Pancreas (tissue), 10 donors: ENCODE data around the gene MYO18A. TPM values are rescaled to one million over a fixed set of nuclear protein-coding genes. Genes with fewer than 3 reads are reported as not detected.

Source experiments
- ATAC-seq, 4 donors: fragments of 200-7000 bp; cut with Tn5 transposase; one replicate each; pipeline versions ENCODE4 v1.8.0 to v1.9.1; 2020; ENCODE audit warnings: mild to moderate bottlenecking in 4 of 4, moderate library complexity in 4 of 4
- DNase-seq, 6 donors: peaks; one replicate each; pipeline ENCODE4 v3.0.0-alpha.2; 2020
- FAIRE-seq: peaks from 2 replicates; lab custom pipeline; 2012; peaks lifted over from hg19 to GRCh38; lab: Jason Lieb, UNC
- H3K27ac ChIP-seq, 4 donors: fragments of 200-600 bp; sonication (generic); 1 replicate in 3 of 4; 2 replicates in 1 of 4; pipeline versions ENCODE4 v1.5.0 to v1.8.0; 2020
- H3K27me3 ChIP-seq, 4 donors: fragments of 200-600 bp; one replicate each; pipeline ENCODE4 v1.8.0; 2021
- H3K36me3 ChIP-seq, 3 donors: fragments of 200-600 bp; sonication (generic) in 1 of 3; one replicate each; pipeline versions ENCODE4 v1.5.0 to v1.8.0; 2020 to 2021
- H3K4me1 ChIP-seq, 3 donors: fragments of 200-600 bp; one replicate each; pipeline ENCODE4 v1.8.0; 2021
- H3K4me3 ChIP-seq, 4 donors: fragments of 200-600 bp; sonication (generic) in 2 of 4; one replicate each; pipeline versions ENCODE4 v1.5.0 to v1.8.0; 2020 to 2021
- H3K9me3 ChIP-seq, 4 donors: fragments of 200-600 bp; one replicate each; pipeline ENCODE4 v1.8.0; 2021
- CTCF ChIP-seq, 4 donors: fragments of 200-600 bp; sonication (generic) in 3 of 4; IDR thresholded peaks; one replicate each; pipeline versions ENCODE4 v1.5.0 to v1.8.0; 2021; ENCODE audit warnings: antibody characterized with exemption in 4 of 4
- WGBS, 2 donors: extraction: QIAGEN DNeasy Blood & Tissue Kit; methylation state at CpG; one replicate each; pipeline ENCODE4 v1.1.7; 2013; 5-methylcytosine and 5-hydroxymethylcytosine counted together
- intact Hi-C, 3 donors: fragments of 100-400 bp; cut with DNase I; formaldehyde crosslinking; loops; one replicate each; pipeline versions ENCODE4 v1.11.1 to v1.14.2; 2022
- polyA plus RNA-seq, 2 donors: library from polyadenylated mRNA; stranded (reverse); fragments of 200-250 nt; gene quantifications; one replicate each; pipeline ENCODE4 v1.2.3, GENCODE V29; 2013
- total RNA-seq, 6 donors: library from RNA; stranded (reverse); fragmentation: NEBNext Ultra II Directional in 4 of 6; extraction: Animal tissue kit (Norgen Biotek cat#: 25700) in 4 of 6; gene quantifications; one replicate each; pipeline versions ENCODE4 v1.2.1 to v1.2.4, GENCODE V29; 2021 to 2023
- donor health status: healthy with polysubstance abuse.
- donor health status: DM: no; HTN: no; CAD: no; lungs with moderate emphysema.
- donor health status: DM: no; HTN: no; CAD: no.
- donor health status: control.
- donor health status: control.
- donor health status: Bipolar disorder and iron deficiency.
- donor health status: DM: yes; HTN: yes; CAD: no.
- donor health status: DM: no; HTN: no; CAD: no.
- donor health status: DM: no; HTN: no; CAD: no.
- donor health status: DM: yes; HTN: yes; CAD: no.

The MYO18A gene
- total and polyA plus RNA-seq, 8 donors = 21.3 to 85.3 (median 33.5) TPM

- 94 to 95% methylated on average over 5 of the region's 5 CpGs for WGBS, 2 donors
- ATAC-seq = no peak
- Histone ChIP-seq H3K36me3 (peaks cover 4 to 51% (median 28%) of the 10 kb centered on the region in 3 donors), H3K4me3 (no peak overlapping the region), H3K9me3 (no peaks in the 10 kb centered on the region), H3K27me3 (no peaks in the 10 kb centered on the region), H3K4me1 (no peaks in the 10 kb centered on the region), H3K27ac (no peak overlapping the region)
- TF ChIP-seq CTCF (IDR thresholded peaks at IDR 0.05) = no peak
- no peak for DNase-seq
- intact Hi-C loops = no loop called here
- FAIRE-seq = no peak
Measured at GRCh38 chr17:29099527-29099926, 80.7 kb downstream of the MYO18A start.

- Histone ChIP-seq H3K9me3 (no peaks in the 10 kb centered on the region), H3K4me1 (no peaks in the 10 kb centered on the region), H3K27me3 (no peaks in the 10 kb centered on the region), H3K36me3 (peaks cover 6 to 71% (median 38%) of the 10 kb centered on the region in 3 donors), H3K4me3 (no peak overlapping the region), H3K27ac (no peak overlapping the region)
- intact Hi-C loops = no loop called here
- WGBS, 2 donors = 75 to 86% methylated on average over 6 of the region's 6 CpGs
- no peak for ATAC-seq
- TF ChIP-seq CTCF (IDR thresholded peaks at IDR 0.05) = no peak
- no peak for FAIRE-seq
- DNase-seq = no peak
Measured at GRCh38 chr17:29096094-29096493, 84.1 kb downstream of the MYO18A start.

GRCh38 chr17:29095439-29095838, 84.8 kb downstream of the MYO18A start:
- H3K36me3 ChIP-seq = peaks cover 6 to 75% (median 38%) of the 10 kb centered on the region in 3 donors
- no peaks in the 10 kb centered on the region for H3K27me3 ChIP-seq
- ATAC-seq (no peak), FAIRE-seq (no peak), DNase-seq (no peak)
- WGBS, 2 donors = 94% methylated on average over 6 of the region's 6 CpGs
- no peaks in the 10 kb centered on the region for H3K9me3 ChIP-seq
- no peak for TF ChIP-seq CTCF (IDR thresholded peaks at IDR 0.05)
- H3K4me1 ChIP-seq = no peaks in the 10 kb centered on the region
- no peak overlapping the region for H3K4me3 ChIP-seq
- intact Hi-C loops = no loop called here
- no peak overlapping the region for H3K27ac ChIP-seq

GRCh38 chr17:29094101-29094708, 86.0 kb downstream of the MYO18A start:
- no peak overlapping the region for H3K4me3 ChIP-seq
- no peaks in the 10 kb centered on the region for H3K4me1 ChIP-seq
- no peak overlapping the region for H3K27ac ChIP-seq
- WGBS, 2 donors = 91 to 93% methylated on average over 11 of the region's 11 CpGs
- DNase-seq (no peak), ATAC-seq (no peak), FAIRE-seq (no peak)
- H3K36me3 ChIP-seq = peaks cover 9 to 79% (median 46%) of the 10 kb centered on the region in 3 donors
- intact Hi-C loops = no loop called here
- H3K27me3 ChIP-seq = no peaks in the 10 kb centered on the region
- TF ChIP-seq CTCF (IDR thresholded peaks at IDR 0.05) = no peak
- H3K9me3 ChIP-seq = no peaks in the 10 kb centered on the region

GRCh38 chr17:29093090-29093871, 86.9 kb downstream of the MYO18A start:
- intact Hi-C loops = no loop called here
- H3K9me3 ChIP-seq = no peaks in the 10 kb centered on the region
- 96 to 97% methylated on average over 20 of the region's 20 CpGs for WGBS, 2 donors
- FAIRE-seq (no peak), ATAC-seq (no peak), DNase-seq (no peak)
- no peaks in the 10 kb centered on the region for H3K27me3 ChIP-seq
- TF ChIP-seq CTCF (IDR thresholded peaks at IDR 0.05) = no peak
- no peaks in the 10 kb centered on the region for H3K4me1 ChIP-seq
- H3K27ac ChIP-seq = no peak overlapping the region
- H3K36me3 ChIP-seq = peaks cover 9 to 79% (median 42%) of the 10 kb centered on the region in 3 donors
- H3K4me3 ChIP-seq = no peak overlapping the region
